ENCODE results near the gene C6orf141. TPM values are rescaled to one million over a fixed set of nuclear protein-coding genes. Genes with fewer than 3 reads are reported as not detected.

Gene C6orf141
- total RNA-seq, 1 donor from 2014 or later = not detected

GRCh38 chr6:49524541-49524940, 25.9 kb upstream of the C6orf141 start:
- intact Hi-C loops (cut with micrococcal nuclease) = no loop called here
- Mint-ChIP-seq H3K4me3 (no peak overlapping the region), H3K27me3 (ENCODE audit: insufficient read depth) (peaks cover 8% of the 10 kb centered on the region), H3K4me1 (ENCODE audit: low read depth) (no peaks in the 10 kb centered on the region), H3K36me3 (ENCODE audit: low read depth) (no peaks in the 10 kb centered on the region), H3K9me3 (no peaks in the 10 kb centered on the region), H3K27ac (no peak overlapping the region)
- no peak for DNase-seq (ENCODE audit: low spot score)

- H3K4me3 Mint-ChIP-seq = no peak overlapping the region
- H3K4me1 Mint-ChIP-seq (ENCODE audit: low read depth) = no peaks in the 10 kb centered on the region
- no peak overlapping the region for H3K27ac Mint-ChIP-seq
- peaks cover 8% of the 10 kb centered on the region for H3K27me3 Mint-ChIP-seq (ENCODE audit: insufficient read depth)
- intact Hi-C loops (cut with micrococcal nuclease) = no loop called here
- no peaks in the 10 kb centered on the region for H3K9me3 Mint-ChIP-seq
- H3K36me3 Mint-ChIP-seq (ENCODE audit: low read depth) = no peaks in the 10 kb centered on the region
- no peak for DNase-seq (ENCODE audit: low spot score)
Measured at GRCh38 chr6:49526598-49526997, 23.9 kb upstream of the C6orf141 start.

- Mint-ChIP-seq H3K36me3 (ENCODE audit: low read depth) (no peaks in the 10 kb centered on the region), H3K9me3 (no peaks in the 10 kb centered on the region), H3K4me3 (no peak overlapping the region), H3K4me1 (ENCODE audit: low read depth) (no peaks in the 10 kb centered on the region), H3K27me3 (ENCODE audit: insufficient read depth) (peaks cover 15% of the 10 kb centered on the region), H3K27ac (no peak overlapping the region)
- intact Hi-C loops (cut with micrococcal nuclease) = no loop called here
- DNase-seq (ENCODE audit: low spot score) = no peak
Measured at GRCh38 chr6:49527320-49527719, 23.1 kb upstream of the C6orf141 start.

GRCh38 chr6:49528571-49528970, 21.9 kb upstream of the C6orf141 start:
- Mint-ChIP-seq H3K4me3 (no peak overlapping the region), H3K9me3 (no peaks in the 10 kb centered on the region), H3K36me3 (ENCODE audit: low read depth) (no peaks in the 10 kb centered on the region), H3K4me1 (ENCODE audit: low read depth) (no peaks in the 10 kb centered on the region), H3K27ac (no peak overlapping the region), H3K27me3 (ENCODE audit: insufficient read depth) (peaks cover 15% of the 10 kb centered on the region)
- intact Hi-C loops (cut with micrococcal nuclease) = no loop called here
- DNase-seq (ENCODE audit: low spot score) = no peak

GRCh38 chr6:49530141-49530776, 20.2 kb upstream of the C6orf141 start:
- no peaks in the 10 kb centered on the region for H3K9me3 Mint-ChIP-seq
- DNase-seq (ENCODE audit: low spot score) = no peak
- peaks cover 15% of the 10 kb centered on the region for H3K27me3 Mint-ChIP-seq (ENCODE audit: insufficient read depth)
- intact Hi-C loops (cut with micrococcal nuclease) = no loop called here
- H3K4me3 Mint-ChIP-seq = no peak overlapping the region
- no peaks in the 10 kb centered on the region for H3K36me3 Mint-ChIP-seq (ENCODE audit: low read depth)
- no peaks in the 10 kb centered on the region for H3K4me1 Mint-ChIP-seq (ENCODE audit: low read depth)
- no peak overlapping the region for H3K27ac Mint-ChIP-seq

- H3K4me3 Mint-ChIP-seq = no peak overlapping the region
- no peak overlapping the region for H3K27ac Mint-ChIP-seq
- no peak for DNase-seq (ENCODE audit: low spot score)
- peaks cover 15% of the 10 kb centered on the region for H3K27me3 Mint-ChIP-seq (ENCODE audit: insufficient read depth)
- H3K4me1 Mint-ChIP-seq (ENCODE audit: low read depth) = no peaks in the 10 kb centered on the region
- intact Hi-C loops (cut with micrococcal nuclease) = loop anchor here (1.0 kb wide), 2 partner anchors 75 to 317 kb away; no protein-coding TSS in a partner anchor
- no peaks in the 10 kb centered on the region for H3K9me3 Mint-ChIP-seq
- H3K36me3 Mint-ChIP-seq (ENCODE audit: low read depth) = no peaks in the 10 kb centered on the region
Measured at GRCh38 chr6:49531774-49532569, 18.5 kb upstream of the C6orf141 start.

- H3K4me3 Mint-ChIP-seq = no peak overlapping the region
- no peaks in the 10 kb centered on the region for H3K36me3 Mint-ChIP-seq (ENCODE audit: low read depth)
- H3K4me1 Mint-ChIP-seq (ENCODE audit: low read depth) = no peaks in the 10 kb centered on the region
- intact Hi-C loops (cut with micrococcal nuclease) = no loop called here
- H3K27ac Mint-ChIP-seq = no peak overlapping the region
- H3K9me3 Mint-ChIP-seq = no peaks in the 10 kb centered on the region
- no peak for DNase-seq (ENCODE audit: low spot score)
- peaks cover 6% of the 10 kb centered on the region for H3K27me3 Mint-ChIP-seq (ENCODE audit: insufficient read depth)
Measured at GRCh38 chr6:49535795-49536194, 14.7 kb upstream of the C6orf141 start.

- no peaks in the 10 kb centered on the region for H3K36me3 Mint-ChIP-seq (ENCODE audit: low read depth)
- H3K4me1 Mint-ChIP-seq (ENCODE audit: low read depth) = no peaks in the 10 kb centered on the region
- no peak overlapping the region for H3K27ac Mint-ChIP-seq
- intact Hi-C loops (cut with micrococcal nuclease) = no loop called here
- no peaks in the 10 kb centered on the region for H3K9me3 Mint-ChIP-seq
- DNase-seq (ENCODE audit: low spot score) = no peak
- H3K4me3 Mint-ChIP-seq = no peak overlapping the region
- H3K27me3 Mint-ChIP-seq (ENCODE audit: insufficient read depth) = peaks cover 7% of the 10 kb centered on the region
Measured at GRCh38 chr6:49539102-49539501, 11.4 kb upstream of the C6orf141 start.

GRCh38 chr6:49540614-49541013, 9.9 kb upstream of the C6orf141 start:
- no peaks in the 10 kb centered on the region for H3K36me3 Mint-ChIP-seq (ENCODE audit: low read depth)
- no peaks in the 10 kb centered on the region for H3K4me1 Mint-ChIP-seq (ENCODE audit: low read depth)
- no peak overlapping the region for H3K27ac Mint-ChIP-seq
- no peak for DNase-seq (ENCODE audit: low spot score)
- intact Hi-C loops (cut with micrococcal nuclease) = no loop called here
- no peaks in the 10 kb centered on the region for H3K9me3 Mint-ChIP-seq
- H3K27me3 Mint-ChIP-seq (ENCODE audit: insufficient read depth) = peaks cover 7% of the 10 kb centered on the region
- no peak overlapping the region for H3K4me3 Mint-ChIP-seq

- no peaks in the 10 kb centered on the region for H3K4me1 Mint-ChIP-seq (ENCODE audit: low read depth)
- intact Hi-C loops (cut with micrococcal nuclease) = no loop called here
- peaks cover 7% of the 10 kb centered on the region for H3K27me3 Mint-ChIP-seq (ENCODE audit: insufficient read depth)
- H3K36me3 Mint-ChIP-seq (ENCODE audit: low read depth) = no peaks in the 10 kb centered on the region
- H3K9me3 Mint-ChIP-seq = no peaks in the 10 kb centered on the region
- no peak overlapping the region for H3K4me3 Mint-ChIP-seq
- H3K27ac Mint-ChIP-seq = no peak overlapping the region
- no peak for DNase-seq (ENCODE audit: low spot score)
Measured at GRCh38 chr6:49541210-49541724, 9.2 kb upstream of the C6orf141 start.

GRCh38 chr6:49541936-49542335, 8.5 kb upstream of the C6orf141 start:
- no peak overlapping the region for H3K4me3 Mint-ChIP-seq

GRCh38 chr6:49543087-49543858, 7.2 kb upstream of the C6orf141 start:
- Mint-ChIP-seq H3K36me3 (ENCODE audit: low read depth) (no peaks in the 10 kb centered on the region), H3K9me3 (no peaks in the 10 kb centered on the region), H3K4me1 (ENCODE audit: low read depth) (no peaks in the 10 kb centered on the region), H3K4me3 (no peak overlapping the region), H3K27ac (no peak overlapping the region), H3K27me3 (ENCODE audit: insufficient read depth) (peaks cover 23% of the 10 kb centered on the region)
- intact Hi-C loops (cut with micrococcal nuclease) = no loop called here
- DNase-seq (ENCODE audit: low spot score) = no peak

More at GRCh38 chr6:49541936-49542335, 8.5 kb upstream of the C6orf141 start:
- no peaks in the 10 kb centered on the region for H3K9me3 Mint-ChIP-seq
- H3K27me3 Mint-ChIP-seq (ENCODE audit: insufficient read depth) = peaks cover 14% of the 10 kb centered on the region
- intact Hi-C loops (cut with micrococcal nuclease) = no loop called here
- DNase-seq (ENCODE audit: low spot score) = no peak
- H3K36me3 Mint-ChIP-seq (ENCODE audit: low read depth) = no peaks in the 10 kb centered on the region
- H3K4me1 Mint-ChIP-seq (ENCODE audit: low read depth) = no peaks in the 10 kb centered on the region
- H3K27ac Mint-ChIP-seq = no peak overlapping the region

- H3K36me3 Mint-ChIP-seq (ENCODE audit: low read depth) = no peaks in the 10 kb centered on the region
- no peaks in the 10 kb centered on the region for H3K9me3 Mint-ChIP-seq
- H3K4me3 Mint-ChIP-seq = no peak overlapping the region
- DNase-seq (ENCODE audit: low spot score) = no peak
- peaks cover 12% of the 10 kb centered on the region for H3K4me1 Mint-ChIP-seq (ENCODE audit: low read depth)
- peaks cover 45% of the 10 kb centered on the region for H3K27me3 Mint-ChIP-seq (ENCODE audit: insufficient read depth)
- H3K27ac Mint-ChIP-seq = no peak overlapping the region
- intact Hi-C loops (cut with micrococcal nuclease) = no loop called here
Measured at GRCh38 chr6:49546331-49546730, 4.1 kb upstream of the C6orf141 start.
